HL-60 (cell line): ENCODE data around the gene STK16.
"Not testable (repeated sequence)": the region's sequence is repeated elsewhere in the genome, so short reads cannot be mapped to it uniquely, and the experiment has no call there.

Experiments used
- DNase-seq, 2 experiments: peaks; one replicate each; pipeline ENCODE4 v3.0.0-alpha.2; 2010 to 2020; ENCODE audit warnings: low read depth in 1 of 2, low spot score in 1 of 2
- H3K27ac ChIP-seq: fragments of 250-450 bp; sonication (Bioruptor Pico); replicated peaks from 2 replicates; pipeline ENCODE4 v1.5.1; 2020; ENCODE audit warnings: mild to moderate bottlenecking, moderate library complexity
- H3K27me3 ChIP-seq: fragments of 250-450 bp; sonication (Bioruptor Pico); 2 replicates; pipeline ENCODE4 v1.5.1; 2021; ENCODE audit warnings: mild to moderate bottlenecking, moderate library complexity; ENCODE audit not compliant: insufficient read depth, poor library complexity, severe bottlenecking
- H3K4me3 ChIP-seq: replicated peaks from 2 replicates; pipeline ENCODE4 v1.5.1; 2011; ENCODE audit warnings: mild to moderate bottlenecking, control low read depth, low read length; ENCODE audit not compliant: insufficient read depth
- GABPA ChIP-seq: IDR thresholded peaks from 2 replicates; pipeline ENCODE4 v1.6.1; 2012; ENCODE audit warnings: low read depth
- POLR2AphosphoS5 ChIP-seq: IDR thresholded peaks from 2 replicates; pipeline ENCODE4 v1.6.1; 2012; ENCODE audit warnings: low read depth
- REST ChIP-seq: IDR thresholded peaks from 2 replicates; pipeline ENCODE4 v1.6.1; 2012; ENCODE audit warnings: low read depth; ENCODE audit not compliant: insufficient replicate concordance
- SPI1 ChIP-seq: IDR thresholded peaks from 2 replicates; pipeline ENCODE4 v1.6.1; 2012; ENCODE audit warnings: low read depth, mild to moderate bottlenecking, borderline replicate concordance
- TF ChIP-seq, protein P1 (sequence below): IDR thresholded peaks from one replicate; pipeline ENCODE4 v1.5.1; 2011; ENCODE audit warnings: low read length, control low read depth, inconsistent platforms; ENCODE audit not compliant: insufficient read depth

STK16 gene

GRCh38 chr2:219252900-219253752 lies 7.8 kb downstream of the STK16 start, which contains the start of gene TUBA4B:
Gene TUBA4B, plus strand, starts transcription at chr2:219253243. Its CDS starts 165 bp downstream, at chr2:219253408.
- TF ChIP-seq SPI1, result peak; percentile 82
- 0 out of 2 replicates have a peak, but pooled peaks have one; percentile 22 for TF ChIP-seq GABPA
- no peak for TF ChIP-seq POLR2AphosphoS5
- TF ChIP-seq REST, result no peak
- TF ChIP-seq, protein P1, sequence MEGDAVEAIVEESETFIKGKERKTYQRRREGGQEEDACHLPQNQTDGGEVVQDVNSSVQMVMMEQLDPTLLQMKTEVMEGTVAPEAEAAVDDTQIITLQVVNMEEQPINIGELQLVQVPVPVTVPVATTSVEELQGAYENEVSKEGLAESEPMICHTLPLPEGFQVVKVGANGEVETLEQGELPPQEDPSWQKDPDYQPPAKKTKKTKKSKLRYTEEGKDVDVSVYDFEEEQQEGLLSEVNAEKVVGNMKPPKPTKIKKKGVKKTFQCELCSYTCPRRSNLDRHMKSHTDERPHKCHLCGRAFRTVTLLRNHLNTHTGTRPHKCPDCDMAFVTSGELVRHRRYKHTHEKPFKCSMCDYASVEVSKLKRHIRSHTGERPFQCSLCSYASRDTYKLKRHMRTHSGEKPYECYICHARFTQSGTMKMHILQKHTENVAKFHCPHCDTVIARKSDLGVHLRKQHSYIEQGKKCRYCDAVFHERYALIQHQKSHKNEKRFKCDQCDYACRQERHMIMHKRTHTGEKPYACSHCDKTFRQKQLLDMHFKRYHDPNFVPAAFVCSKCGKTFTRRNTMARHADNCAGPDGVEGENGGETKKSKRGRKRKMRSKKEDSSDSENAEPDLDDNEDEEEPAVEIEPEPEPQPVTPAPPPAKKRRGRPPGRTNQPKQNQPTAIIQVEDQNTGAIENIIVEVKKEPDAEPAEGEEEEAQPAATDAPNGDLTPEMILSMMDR, result no peak
- Histone ChIP-seq H3K27me3 (no peaks in the 10 kb centered on the region), H3K4me3 (peak within 1 kb of the TSS; percentile 79), H3K27ac (peak within 1 kb of the TSS; percentile 74)
- peak in 1 of 2 experiments; percentile 74 for DNase-seq

GRCh38 chr2:219253753-219254589 lies 8.7 kb downstream of the STK16 start, which contains the start of gene TUBA4A:
Gene TUBA4A, minus strand, starts transcription at chr2:219253918. Its CDS starts 60 bp downstream, at chr2:219253858.
- no peak for TF ChIP-seq SPI1
- TF ChIP-seq, protein P1, result no peak
- peak; percentile 30 for TF ChIP-seq REST
- TF ChIP-seq GABPA, result no peak
- peak; percentile 89 for TF ChIP-seq POLR2AphosphoS5
- peak within 1 kb of the TSS; percentile 79 for H3K4me3 ChIP-seq
- DNase-seq, result peak; percentile 80
- H3K27me3 ChIP-seq, result no peaks in the 10 kb centered on the region
- H3K27ac ChIP-seq, result peak within 1 kb of the TSS; percentile 74

DNA sequence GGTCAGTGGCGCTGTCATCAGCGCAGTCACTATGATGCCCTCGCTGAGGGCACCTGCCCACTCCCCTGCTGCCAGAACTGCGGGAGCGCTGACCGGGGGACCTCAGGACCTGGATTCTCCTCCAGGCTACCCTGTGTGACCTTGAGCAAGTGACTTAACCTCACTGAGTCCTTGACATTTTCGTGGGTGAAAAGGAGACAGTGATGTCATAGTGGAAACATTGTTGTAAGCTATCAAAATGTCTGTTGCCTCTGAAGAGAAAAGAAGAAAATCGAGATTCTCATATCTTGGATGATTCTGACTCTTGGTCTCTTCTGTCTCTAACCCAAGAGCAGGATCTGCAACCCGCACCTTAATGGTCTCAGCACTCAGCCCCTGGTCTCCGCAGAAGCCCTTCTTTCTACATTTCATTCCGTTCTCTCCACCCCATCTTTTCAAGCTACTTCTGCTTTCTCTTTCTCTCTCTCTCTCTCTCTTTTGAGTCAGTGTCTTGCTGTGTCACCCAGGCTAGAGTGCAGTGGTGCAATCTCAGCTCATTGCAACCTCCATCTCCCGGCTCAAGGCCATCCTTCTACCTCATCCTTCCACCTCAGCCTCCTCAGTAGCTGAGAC lies 9.4 kb downstream of the STK16 start:
- Histone ChIP-seq H3K4me3 (peak overlapping the region; percentile 79), H3K27ac (peak overlapping the region; percentile 23), H3K27me3 (no peaks in the 10 kb centered on the region)
- peak in 1 of 2 experiments; percentile 80 for DNase-seq
- TF ChIP-seq, protein P1, result no peak
- peak; percentile 57; the same call in 1 of the 2 replicates for TF ChIP-seq SPI1

GRCh38 chr2:219258942-219259341 lies 13.7 kb downstream of the STK16 start:
- H3K27ac ChIP-seq, H3K27me3 ChIP-seq, DNase-seq, H3K4me3 ChIP-seq: not testable (repeated sequence)
